Liver (tissue), 3 donors: ENCODE measurements around the gene FBP1.

Source experiments
- EGR1 ChIP-seq, 2 donors: IDR thresholded peaks; 2 replicates each; pipeline ENCODE4 v1.6.1; 2016 to 2018; ENCODE audit warnings: antibody characterized with exemption in 2 of 2, low read depth in 2 of 2
- GABPA ChIP-seq, 2 donors: IDR thresholded peaks in 1 of 2; conservative IDR thresholded peaks in 1 of 2; 2 replicates each; pipeline ENCODE4 v1.6.1; 2016; ENCODE audit warnings: antibody characterized with exemption in 2 of 2, mild to moderate bottlenecking in 1 of 2, moderate library complexity in 1 of 2
- HNF4G ChIP-seq: IDR thresholded peaks from 2 replicates; pipeline ENCODE4 v1.6.1; 2016; ENCODE audit warnings: antibody characterized with exemption
- JUND ChIP-seq, 2 donors: IDR thresholded peaks; 2 replicates each; pipeline ENCODE4 v1.6.1; 2016; ENCODE audit warnings: antibody characterized with exemption in 2 of 2
- NR2F2 ChIP-seq: IDR thresholded peaks from 2 replicates; pipeline ENCODE4 v1.6.1; 2016; ENCODE audit warnings: antibody characterized with exemption
- RAD21 ChIP-seq, 2 donors: IDR thresholded peaks; 2 replicates each; pipeline ENCODE4 v1.6.1; 2016; ENCODE audit warnings: antibody characterized with exemption in 2 of 2, mild to moderate bottlenecking in 2 of 2
- REST ChIP-seq: IDR thresholded peaks from 2 replicates; pipeline ENCODE4 v1.6.1; 2016; ENCODE audit warnings: antibody characterized with exemption, mild to moderate bottlenecking
- SP1 ChIP-seq: IDR thresholded peaks from 2 replicates; pipeline ENCODE4 v1.6.1; 2018; ENCODE audit warnings: antibody characterized with exemption, mild to moderate bottlenecking
- TAF1 ChIP-seq: conservative IDR thresholded peaks from 2 replicates; pipeline ENCODE4 v1.6.1; 2016; ENCODE audit warnings: antibody characterized with exemption, mild to moderate bottlenecking
- YY1 ChIP-seq: IDR thresholded peaks from 2 replicates; pipeline ENCODE4 v1.6.1; 2016; ENCODE audit warnings: antibody characterized with exemption, mild to moderate bottlenecking
- ZBTB33 ChIP-seq: IDR thresholded peaks from 2 replicates; pipeline ENCODE4 v1.6.1; 2016; ENCODE audit warnings: antibody characterized with exemption
- TF ChIP-seq, protein P1 (sequence below): fragments of 150-350 bp; IDR thresholded peaks from 2 replicates; pipeline ENCODE4 v1.5.1; 2017; ENCODE audit warnings: improper control_type of control experiment, low read depth, low read length; ENCODE audit not compliant: missing input control
- TF ChIP-seq, protein P2 (sequence below): IDR thresholded peaks from 2 replicates; pipeline ENCODE4 v1.6.1; 2016; ENCODE audit warnings: antibody characterized with exemption
- donor health status: healthy.
- donor health status: healthy.

DNA sequence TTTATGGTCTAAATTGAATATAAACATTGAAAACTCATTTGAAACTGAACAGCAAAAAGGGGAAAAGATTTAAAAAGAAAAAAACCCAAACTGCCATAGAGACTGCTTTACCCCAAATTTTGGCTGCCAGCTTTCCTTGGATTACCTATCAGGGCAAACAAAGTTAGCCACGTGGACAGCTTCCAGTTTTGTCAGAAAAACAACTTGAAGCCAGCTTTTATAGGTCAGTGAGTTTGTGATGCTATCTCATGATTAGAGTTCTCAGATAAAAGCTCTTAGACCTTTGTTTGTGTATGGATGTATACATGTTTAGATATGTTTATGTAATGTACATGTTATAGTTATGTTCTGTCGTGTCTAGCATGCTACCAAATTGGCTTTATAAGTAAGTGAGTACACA is 61.7 kb downstream of the FBP1 start:
- TF ChIP-seq YY1, result peak; percentile 25
- TF ChIP-seq, protein P1, sequence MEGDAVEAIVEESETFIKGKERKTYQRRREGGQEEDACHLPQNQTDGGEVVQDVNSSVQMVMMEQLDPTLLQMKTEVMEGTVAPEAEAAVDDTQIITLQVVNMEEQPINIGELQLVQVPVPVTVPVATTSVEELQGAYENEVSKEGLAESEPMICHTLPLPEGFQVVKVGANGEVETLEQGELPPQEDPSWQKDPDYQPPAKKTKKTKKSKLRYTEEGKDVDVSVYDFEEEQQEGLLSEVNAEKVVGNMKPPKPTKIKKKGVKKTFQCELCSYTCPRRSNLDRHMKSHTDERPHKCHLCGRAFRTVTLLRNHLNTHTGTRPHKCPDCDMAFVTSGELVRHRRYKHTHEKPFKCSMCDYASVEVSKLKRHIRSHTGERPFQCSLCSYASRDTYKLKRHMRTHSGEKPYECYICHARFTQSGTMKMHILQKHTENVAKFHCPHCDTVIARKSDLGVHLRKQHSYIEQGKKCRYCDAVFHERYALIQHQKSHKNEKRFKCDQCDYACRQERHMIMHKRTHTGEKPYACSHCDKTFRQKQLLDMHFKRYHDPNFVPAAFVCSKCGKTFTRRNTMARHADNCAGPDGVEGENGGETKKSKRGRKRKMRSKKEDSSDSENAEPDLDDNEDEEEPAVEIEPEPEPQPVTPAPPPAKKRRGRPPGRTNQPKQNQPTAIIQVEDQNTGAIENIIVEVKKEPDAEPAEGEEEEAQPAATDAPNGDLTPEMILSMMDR, result no peak
- no peak for TF ChIP-seq EGR1 (IDR thresholded peaks at IDR 0.05; ENCODE audit: low read depth in 2 of 2)
- no peak for TF ChIP-seq NR2F2
- no peak for TF ChIP-seq HNF4G
- no peak for TF ChIP-seq REST
- peak in 1 of 2 donors; percentile 16 for TF ChIP-seq RAD21 (IDR thresholded peaks at IDR 0.05)
- TF ChIP-seq, protein P2, sequence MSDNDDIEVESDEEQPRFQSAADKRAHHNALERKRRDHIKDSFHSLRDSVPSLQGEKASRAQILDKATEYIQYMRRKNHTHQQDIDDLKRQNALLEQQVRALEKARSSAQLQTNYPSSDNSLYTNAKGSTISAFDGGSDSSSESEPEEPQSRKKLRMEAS, result no peak
- no peak for TF ChIP-seq GABPA (IDR thresholded peaks at IDR 0.05 in 1 of 2, conservative IDR thresholded peaks at IDR 0.05 in 1 of 2)
- TF ChIP-seq ZBTB33, result no peak
- peak; percentile 26 for TF ChIP-seq SP1
- TF ChIP-seq TAF1, result no peak
- TF ChIP-seq JUND (IDR thresholded peaks at IDR 0.05), result no peak
